Epithelial cell of esophagus (primary cell): Measurements from ENCODE around the gene TIA1.
A peak's percentile ranks its signal among the peaks of the same experiment; 100 is the strongest.
"Not testable (repeated sequence)": the region's sequence is repeated elsewhere in the genome, so short reads cannot be mapped to it uniquely, and the experiment has no call there.

Experiments
- DNase-seq: peaks from one replicate; pipeline ENCODE4 v3.0.0; 2010; ENCODE audit warnings: low read depth
- H3K4me3 ChIP-seq: 2 replicates; pipeline ENCODE4 v1.5.1; 2011; ENCODE audit warnings: mild to moderate bottlenecking, low read length, control low read depth
- CTCF ChIP-seq: IDR thresholded peaks from 2 replicates; pipeline ENCODE4 v1.5.1; 2011; ENCODE audit warnings: low read depth, mild to moderate bottlenecking, low read length, control low read depth, inconsistent platforms; ENCODE audit not compliant: insufficient read depth; ENCODE audit errors: missing control alignments

TIA1 gene, protein sequence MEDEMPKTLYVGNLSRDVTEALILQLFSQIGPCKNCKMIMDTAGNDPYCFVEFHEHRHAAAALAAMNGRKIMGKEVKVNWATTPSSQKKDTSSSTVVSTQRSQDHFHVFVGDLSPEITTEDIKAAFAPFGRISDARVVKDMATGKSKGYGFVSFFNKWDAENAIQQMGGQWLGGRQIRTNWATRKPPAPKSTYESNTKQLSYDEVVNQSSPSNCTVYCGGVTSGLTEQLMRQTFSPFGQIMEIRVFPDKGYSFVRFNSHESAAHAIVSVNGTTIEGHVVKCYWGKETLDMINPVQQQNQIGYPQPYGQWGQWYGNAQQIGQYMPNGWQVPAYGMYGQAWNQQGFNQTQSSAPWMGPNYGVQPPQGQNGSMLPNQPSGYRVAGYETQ

GRCh38 chr2:70248181-70248847 is at the start of gene TIA1:
TIA1 (minus strand) TSS chr2:70248628; CDS start chr2:70248430, 198 bp downstream.
- peak; percentile 98 for DNase-seq
- peak within 1 kb of the TSS; percentile 98 for H3K4me3 ChIP-seq
- no peak for TF ChIP-seq CTCF

- not testable (repeated sequence) for H3K4me3 ChIP-seq, DNase-seq
These were observed 49.4 kb upstream of the TIA1 start for GRCh38 chr2:70297828-70298227.

DNA sequence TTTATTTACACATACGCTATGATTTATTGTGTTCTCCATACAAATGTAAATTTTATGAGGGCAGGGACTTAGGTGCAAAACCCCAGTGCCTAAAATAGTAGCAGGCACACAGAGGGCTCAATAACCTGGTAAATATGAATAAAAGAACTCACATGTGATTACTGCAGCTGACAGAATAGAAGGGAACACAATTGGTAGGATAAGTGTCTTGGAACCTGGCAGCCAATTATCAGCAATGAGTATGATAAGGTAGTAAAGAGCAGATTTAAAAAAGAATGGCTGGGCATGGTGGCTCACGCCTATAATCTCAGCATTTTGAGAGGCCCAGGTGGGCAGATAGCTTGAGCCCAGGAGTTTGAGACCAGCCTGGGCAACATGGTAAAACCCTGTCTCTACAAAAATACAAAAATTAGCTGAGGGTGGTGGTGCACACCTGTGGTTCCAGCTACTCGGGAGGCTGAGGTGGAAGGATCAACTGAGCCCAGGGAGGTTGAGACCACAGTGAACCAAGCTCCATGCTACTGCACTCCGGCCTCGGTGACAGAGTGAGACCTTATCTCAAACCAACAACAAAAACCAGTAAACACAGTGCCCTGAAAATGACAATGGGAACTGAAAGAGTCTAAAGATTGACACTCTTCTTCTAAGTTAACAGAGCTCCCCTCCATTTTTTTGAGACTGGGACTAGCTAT is 35.2 kb upstream of the TIA1 start:
- DNase-seq: no peak
- H3K4me3 ChIP-seq: no peak overlapping the region
- TF ChIP-seq CTCF: no peak

- no peak for TF ChIP-seq CTCF
- no peak overlapping the region for H3K4me3 ChIP-seq
- no peak for DNase-seq
These were observed 34.0 kb upstream of the TIA1 start for GRCh38 chr2:70282439-70282838.

- H3K4me3 ChIP-seq: no peak overlapping the region
- TF ChIP-seq CTCF: no peak
- no peak for DNase-seq
These were observed 31.9 kb upstream of the TIA1 start for GRCh38 chr2:70280242-70280798.

- no peak for TF ChIP-seq CTCF
- no peak for DNase-seq
- H3K4me3 ChIP-seq: no peak overlapping the region
These were observed 21.9 kb upstream of the TIA1 start for GRCh38 chr2:70270323-70270722.

DNA sequence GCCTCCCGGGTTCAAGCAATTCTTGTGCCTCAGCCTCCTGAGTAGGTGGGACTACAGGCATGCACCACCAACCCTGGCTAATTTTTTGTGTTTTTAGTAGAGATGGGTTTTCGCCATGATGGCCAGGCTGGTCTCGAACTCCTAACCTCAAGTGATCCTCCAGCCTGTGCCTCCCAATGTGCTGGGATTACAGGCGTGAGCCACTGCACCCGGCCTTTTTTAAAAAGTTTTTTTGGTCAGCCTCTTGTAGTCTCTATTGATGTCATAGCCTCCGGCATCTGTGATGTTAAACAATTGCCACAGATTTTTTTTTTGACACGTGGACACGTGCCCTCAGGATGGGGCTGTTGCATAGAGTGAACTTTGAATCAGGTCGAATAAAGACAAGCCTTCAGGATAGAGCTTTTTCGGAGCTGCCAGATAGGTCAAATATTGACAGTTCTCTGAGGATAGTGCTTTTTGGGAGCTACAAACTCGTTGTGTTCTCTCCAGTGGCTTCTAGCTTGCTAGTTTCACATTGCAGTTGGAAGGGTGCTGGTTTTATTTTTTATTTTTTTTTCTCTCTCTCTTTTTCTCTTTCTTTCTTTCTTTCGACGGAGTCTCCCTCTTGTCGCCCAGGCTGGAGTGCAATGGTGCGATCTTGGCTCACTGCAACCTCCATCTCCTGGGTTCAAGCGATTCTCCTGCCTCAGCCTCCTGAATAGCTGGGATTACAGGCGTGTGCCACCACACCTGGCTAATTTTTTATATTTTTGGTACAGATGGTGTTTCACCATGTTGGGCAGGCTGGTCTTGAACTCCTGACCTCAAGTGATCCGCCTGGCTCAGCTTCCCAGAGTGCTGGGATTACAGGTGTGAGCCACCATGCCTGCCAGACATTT is 21.2 kb upstream of the TIA1 start:
- DNase-seq, H3K4me3 ChIP-seq: not testable (repeated sequence)

DNA sequence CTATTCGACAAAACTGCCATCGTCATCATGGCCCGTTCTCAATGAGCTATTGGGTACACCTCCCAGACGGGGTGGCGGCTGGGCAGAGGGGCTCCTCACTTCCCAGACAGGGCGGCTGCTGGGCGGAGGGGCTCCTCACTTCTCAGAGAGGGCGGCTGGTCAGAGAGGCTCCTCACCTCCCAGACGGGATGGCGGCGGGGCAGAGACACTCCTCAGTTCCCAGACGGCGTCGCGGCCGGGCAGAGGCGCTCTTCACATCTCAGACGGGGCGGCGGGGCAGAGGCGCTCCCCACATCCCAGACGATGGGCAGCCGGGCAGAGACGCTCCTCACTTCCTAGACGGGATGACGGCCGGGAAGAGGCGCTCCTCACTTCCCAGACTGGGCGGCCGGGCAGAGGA is 18.5 kb upstream of the TIA1 start:
- H3K4me3 ChIP-seq, DNase-seq: not testable (repeated sequence)
